NCI-H146 (cell line): Measurements from ENCODE around the gene GBP3.
"Not testable (repeated sequence)": the region's sequence is repeated elsewhere in the genome, so short reads cannot be mapped to it uniquely, and the experiment has no call there.

Source experiments
- DNase-seq: peaks from one replicate; lab custom pipeline; 2025; lab: John Stamatoyannopoulos, UW

Gene GBP3

DNA sequence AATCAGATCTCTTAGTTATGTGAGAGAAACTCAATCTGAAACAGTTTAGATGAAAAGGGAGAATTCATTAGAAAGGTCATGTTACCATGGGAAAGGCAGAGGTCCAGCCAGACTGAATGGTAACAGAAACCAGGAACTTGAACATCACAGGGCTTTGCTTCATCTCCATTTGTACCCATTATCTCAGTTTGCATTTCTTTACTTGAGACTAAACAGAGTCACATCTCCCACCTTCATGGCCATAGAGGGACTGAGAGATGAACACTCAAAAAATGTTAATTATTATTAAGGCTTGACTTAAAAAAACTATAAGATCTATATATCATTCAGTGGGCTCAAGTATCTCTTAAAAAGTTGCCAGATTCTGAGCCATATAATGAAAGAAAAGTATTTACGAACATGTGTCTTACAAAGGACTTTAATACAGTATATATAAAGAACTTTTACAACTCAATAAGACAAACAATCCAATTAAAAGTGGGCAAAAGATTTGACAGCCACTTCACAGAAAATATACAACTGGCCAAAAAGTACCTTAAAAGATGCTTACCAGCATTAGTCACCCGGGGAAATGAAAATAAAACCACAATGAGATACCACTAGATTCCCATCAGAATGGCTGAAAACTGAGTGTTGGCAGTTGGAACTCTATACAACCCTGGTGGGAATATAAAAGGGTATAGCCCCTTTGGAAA is 43.5 kb downstream of the GBP3 start:
- DNase-seq, result no peak

DNA sequence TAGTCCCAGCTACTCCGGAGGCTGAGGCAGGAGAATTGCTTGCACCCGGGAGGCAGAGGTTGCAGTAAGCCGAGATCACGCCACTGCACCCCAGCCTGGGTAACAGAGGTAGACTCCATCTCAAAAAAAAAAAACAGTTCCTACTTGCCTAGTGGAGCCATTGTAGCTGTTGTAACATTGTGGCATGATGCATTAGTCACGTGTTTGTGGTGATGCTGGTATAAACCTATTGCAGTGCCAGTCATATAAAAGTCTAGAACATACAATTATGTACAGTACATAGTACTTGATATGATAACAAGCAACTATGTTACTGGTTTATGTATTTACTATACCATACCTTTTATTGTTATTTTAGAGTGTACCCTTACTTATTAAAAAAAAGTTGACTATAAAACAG is 46.4 kb downstream of the GBP3 start:
- DNase-seq, result no peak

DNA sequence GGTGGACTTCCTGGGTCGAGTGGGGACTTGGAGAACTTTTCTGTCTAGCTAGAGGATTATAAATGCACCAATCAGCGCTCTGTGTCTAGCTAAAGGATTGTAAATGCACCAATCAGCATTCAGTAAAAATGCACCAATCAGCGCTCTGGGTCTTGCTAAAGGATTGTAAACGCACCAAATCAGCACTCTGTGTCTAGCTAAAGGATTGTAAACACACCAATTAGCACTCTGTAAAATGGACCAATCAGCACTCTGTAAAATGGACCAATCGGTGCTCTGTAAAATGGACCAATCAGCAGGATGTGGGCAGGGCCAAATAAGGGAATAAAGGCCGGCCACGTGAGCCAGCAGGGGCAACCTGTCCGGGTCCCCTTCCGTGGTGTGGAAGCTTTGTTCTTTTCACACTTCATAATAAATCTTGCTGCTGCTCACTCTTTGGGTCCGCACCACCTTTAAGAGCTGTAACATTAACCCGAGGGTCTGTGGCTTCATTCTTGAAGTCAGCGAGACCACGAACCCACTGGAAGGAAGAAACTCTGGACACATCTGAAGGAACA is 48.0 kb downstream of the GBP3 start:
- not testable (repeated sequence) for DNase-seq

DNA sequence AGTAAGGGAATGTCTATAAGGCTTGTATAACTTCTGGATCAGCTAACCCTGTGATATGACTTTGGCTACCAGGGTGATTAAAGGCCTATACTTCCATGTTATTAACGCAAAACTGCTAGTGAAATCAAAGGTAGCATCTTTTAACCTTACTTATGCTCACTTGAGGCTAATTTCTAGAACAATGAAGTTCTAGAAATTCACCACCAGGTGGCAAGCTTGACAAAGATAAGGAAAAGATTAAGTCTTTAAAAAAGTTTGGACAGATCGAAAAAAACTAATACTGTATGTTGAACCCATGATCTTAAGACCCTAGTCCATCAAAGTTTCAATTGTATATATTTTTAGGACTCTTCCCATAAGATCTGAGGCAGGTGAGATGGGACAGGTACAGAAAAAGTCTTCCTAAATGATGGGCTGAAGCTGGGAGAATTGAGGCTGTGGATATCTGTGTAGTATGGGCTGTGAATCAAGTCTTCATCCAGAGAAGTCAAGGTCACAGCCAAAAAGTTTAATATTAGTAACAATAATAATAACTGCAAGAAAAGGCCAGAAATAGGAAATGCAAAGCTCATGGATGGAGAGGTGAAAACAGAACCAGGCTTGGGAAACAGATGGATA is 49.0 kb downstream of the GBP3 start:
- peak; percentile 5 for DNase-seq

DNA sequence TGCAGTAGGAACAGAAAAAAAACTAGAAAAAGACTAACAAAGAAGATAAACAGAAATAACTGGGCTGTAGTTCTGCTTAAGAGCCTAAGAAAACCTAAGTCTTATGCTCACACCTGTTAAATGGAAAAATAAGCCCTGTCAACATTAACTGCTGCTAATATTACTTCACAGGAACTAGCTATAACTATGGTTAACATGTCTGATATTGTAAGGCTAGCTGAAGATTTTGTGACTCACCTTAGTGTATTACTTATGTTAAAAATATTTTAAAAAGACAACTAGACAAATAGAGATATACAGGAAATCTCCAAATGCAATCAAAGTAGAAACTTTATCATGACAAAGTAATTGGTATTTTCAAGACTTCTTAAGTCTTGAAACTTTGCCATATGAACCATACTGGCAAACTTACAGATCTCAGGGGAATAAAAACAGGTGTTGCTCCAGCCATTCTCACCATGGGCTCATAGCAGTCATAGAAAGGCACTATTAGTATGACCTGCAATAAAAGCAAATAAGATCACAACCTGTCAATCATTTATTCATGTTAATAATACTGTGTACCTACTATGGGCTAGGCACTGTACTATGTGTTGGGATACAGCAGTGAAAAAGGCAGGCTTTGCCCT is 60.9 kb downstream of the GBP3 start:
- DNase-seq, result no peak

DNA sequence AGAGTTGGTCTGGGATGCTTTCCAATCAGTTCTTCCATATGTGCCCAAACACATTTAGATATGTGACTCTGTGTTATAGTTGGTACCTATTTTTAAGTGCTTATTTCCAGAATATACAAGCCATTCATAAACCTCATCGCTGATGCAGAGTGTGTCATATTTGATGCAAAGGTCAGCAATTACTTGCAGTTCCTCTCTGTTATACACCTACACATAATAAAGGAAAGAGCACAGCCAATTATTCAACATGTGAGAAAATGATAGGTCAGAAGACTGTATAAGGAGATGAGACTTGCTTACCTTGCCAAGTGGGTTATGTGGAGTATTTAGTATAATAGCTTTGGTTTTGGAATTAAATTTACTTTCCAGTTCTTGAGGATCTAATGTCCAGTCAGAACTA is 61.6 kb downstream of the GBP3 start:
- no peak for DNase-seq
